GM13976 (cell line): ENCODE data around the gene H3-3A.

Experiments used
- DNase-seq: peaks from one replicate; pipeline ENCODE4 v3.0.0; 2012; ENCODE audit warnings: low spot score
- in situ Hi-C: fragments of 300-500 bp; cut with MboI; formaldehyde crosslinking; loops from one replicate; pipeline ENCODE4 v1.12.0; 2022; ENCODE audit warnings: low sequenced_read_pairs, mixed read lengths, inconsistent platforms; ENCODE audit not compliant: unreplicated experiment
- TF ChIP-seq, protein P1 (sequence below): IDR thresholded peaks from 2 replicates; pipeline ENCODE4 v1.5.1; 2012; ENCODE audit warnings: borderline replicate concordance, mild to moderate bottlenecking; ENCODE audit not compliant: insufficient read depth; ENCODE audit errors: extremely low read depth, missing control alignments, control extremely low read depth

Gene H3-3A

DNA sequence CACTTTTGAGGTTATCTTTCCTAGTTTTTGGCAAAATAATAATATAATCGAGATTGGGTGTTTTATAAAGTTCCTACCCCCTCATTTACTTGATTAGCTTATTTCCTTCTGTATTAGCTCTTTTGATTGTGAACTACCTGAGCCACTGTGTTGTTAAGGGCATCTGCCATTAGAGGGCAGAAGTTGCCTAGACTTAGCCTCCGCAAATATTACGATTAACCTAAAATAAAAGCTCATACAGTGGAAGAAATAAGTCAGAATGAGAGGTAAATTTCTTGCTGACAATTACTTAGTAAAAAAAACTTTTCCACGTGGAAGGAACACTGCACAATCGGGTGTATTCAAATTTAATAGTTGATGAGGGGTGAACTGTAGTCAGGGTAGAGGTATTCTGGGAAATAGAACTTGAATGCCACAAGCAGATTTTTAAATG lies 2.3 kb downstream of the H3-3A start:
- peak; percentile 51 for DNase-seq
- in situ Hi-C loops = loop anchor here (5.0 kb wide), 1 partner anchor 57 kb away; no protein-coding TSS in a partner anchor
- TF ChIP-seq, protein P1, sequence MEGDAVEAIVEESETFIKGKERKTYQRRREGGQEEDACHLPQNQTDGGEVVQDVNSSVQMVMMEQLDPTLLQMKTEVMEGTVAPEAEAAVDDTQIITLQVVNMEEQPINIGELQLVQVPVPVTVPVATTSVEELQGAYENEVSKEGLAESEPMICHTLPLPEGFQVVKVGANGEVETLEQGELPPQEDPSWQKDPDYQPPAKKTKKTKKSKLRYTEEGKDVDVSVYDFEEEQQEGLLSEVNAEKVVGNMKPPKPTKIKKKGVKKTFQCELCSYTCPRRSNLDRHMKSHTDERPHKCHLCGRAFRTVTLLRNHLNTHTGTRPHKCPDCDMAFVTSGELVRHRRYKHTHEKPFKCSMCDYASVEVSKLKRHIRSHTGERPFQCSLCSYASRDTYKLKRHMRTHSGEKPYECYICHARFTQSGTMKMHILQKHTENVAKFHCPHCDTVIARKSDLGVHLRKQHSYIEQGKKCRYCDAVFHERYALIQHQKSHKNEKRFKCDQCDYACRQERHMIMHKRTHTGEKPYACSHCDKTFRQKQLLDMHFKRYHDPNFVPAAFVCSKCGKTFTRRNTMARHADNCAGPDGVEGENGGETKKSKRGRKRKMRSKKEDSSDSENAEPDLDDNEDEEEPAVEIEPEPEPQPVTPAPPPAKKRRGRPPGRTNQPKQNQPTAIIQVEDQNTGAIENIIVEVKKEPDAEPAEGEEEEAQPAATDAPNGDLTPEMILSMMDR = peak; percentile 68

DNA sequence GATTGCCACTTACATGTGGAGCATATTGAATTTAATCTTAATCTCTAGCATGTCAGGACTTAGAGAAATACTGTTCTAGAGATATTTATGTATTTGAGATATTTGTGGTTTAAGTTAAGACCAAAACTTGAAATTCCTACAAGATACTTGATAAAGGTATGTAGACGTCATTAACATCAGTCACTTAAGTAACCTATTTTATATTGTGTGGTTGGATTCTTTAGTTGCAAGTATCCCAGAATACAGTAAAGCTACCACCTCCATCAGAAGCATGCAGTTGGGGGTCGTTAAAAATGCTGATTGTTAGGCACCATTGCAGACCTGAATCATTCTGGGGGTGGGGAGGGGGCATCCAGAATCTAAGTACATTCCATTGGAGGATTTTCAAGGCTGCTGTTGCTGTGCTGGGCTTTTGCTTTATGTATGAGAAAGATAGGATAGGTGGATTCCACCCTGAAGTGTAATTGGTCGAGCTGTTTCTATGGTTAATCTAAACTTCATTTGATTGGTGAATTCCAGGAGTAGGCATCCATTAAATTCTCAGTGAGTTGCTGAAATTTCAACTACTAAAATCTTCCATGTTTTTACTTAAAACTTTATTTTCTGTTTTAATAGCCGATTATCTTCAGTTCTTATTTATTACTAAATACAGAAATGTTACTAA lies 4.0 kb downstream of the H3-3A start:
- DNase-seq = no peak
- TF ChIP-seq, protein P1 = no peak
- in situ Hi-C loops = loop anchor here (5.0 kb wide), 1 partner anchor 56 kb away; no protein-coding TSS in a partner anchor

DNA sequence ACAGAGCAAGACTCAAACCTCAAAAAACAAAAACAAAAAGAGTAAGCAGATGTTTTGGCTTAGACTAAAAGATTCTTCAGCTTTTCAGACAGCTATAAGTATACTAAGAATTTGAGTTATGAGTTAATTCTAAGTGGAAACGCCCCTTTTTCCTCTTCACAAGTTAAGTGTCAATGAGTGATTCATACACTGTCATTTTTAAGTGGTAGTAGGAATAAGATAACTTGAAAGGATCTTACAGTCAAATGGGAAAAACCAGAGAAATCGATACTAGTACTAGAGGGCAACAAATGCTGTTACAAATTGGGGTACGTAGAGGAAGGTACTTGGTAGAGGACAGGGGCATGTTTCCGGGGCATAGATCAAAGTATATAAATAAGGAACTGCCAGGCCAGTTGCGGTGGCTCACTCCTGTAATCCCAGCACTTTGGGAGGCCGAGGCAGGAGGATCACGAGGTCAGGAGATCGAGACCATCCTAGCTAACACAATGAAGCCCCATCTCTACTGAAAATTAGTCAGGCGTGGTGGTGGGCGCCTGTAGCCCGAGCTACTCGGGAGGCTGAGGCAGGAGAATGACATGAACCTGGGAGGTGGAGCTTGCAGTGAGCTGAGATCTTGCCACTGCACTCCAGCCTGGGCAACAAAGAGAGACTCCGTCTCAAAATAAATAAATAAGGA lies 7.4 kb downstream of the H3-3A start:
- in situ Hi-C loops = loop anchor here (5.0 kb wide), 1 partner anchor 52 kb away; no protein-coding TSS in a partner anchor
- no peak for DNase-seq
- TF ChIP-seq, protein P1 = no peak

DNA sequence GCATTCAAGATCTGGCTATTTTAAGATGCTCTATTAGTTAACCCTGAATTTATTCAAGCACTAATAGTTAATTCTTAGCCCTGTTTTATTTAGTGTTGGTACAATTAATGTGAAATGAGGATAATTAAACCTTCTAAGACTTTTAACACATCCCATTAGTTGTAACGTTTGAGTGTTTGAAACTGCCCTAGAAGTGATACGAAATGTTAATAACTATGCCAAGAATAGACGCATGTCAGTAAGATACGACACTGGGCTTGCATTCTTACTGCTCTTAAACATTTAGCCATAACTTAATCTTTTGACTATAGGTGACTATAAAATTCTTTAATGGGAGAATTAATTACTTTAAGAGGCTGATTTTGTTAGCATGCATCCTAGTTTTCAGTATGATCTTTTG lies 9.8 kb downstream of the H3-3A start:
- DNase-seq = no peak
- in situ Hi-C loops = no loop called here
- TF ChIP-seq, protein P1 = no peak

DNA sequence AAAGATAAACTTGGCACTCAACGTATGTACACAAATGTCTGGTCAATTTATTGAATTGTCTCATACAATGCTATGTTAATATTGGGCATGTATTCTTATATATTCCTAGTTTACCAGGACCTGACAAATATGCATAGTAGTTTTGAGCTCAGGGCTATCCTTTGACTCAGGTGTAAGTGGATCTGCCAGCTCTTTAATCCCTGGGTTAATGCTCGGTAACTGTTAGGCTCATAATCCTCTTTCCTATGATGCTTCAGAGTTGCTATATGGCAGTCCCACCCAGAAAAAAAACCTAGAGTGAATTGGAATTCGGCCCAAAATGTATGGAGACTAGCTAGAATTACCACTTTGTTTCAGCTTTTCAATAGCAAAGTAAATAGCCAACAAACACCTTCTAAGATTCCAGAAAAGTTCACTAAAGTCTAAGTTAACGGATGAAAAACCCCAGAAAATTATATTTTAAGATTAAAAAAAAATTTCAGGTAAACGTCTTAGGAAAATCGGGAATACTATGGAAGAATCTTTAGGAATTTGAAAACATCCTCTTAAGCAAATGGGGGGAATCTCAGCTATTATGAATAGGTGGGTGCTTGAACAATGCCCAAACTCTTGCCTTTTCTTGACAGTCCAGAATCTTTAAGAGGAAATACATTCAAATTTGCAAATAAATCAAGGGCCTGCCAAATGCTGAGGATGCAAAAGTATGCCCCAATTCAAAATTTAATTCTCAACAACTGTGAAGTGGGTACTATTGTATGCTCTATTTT lies 10.9 kb downstream of the H3-3A start:
- in situ Hi-C loops = no loop called here
- TF ChIP-seq, protein P1 = no peak
- no peak for DNase-seq

DNA sequence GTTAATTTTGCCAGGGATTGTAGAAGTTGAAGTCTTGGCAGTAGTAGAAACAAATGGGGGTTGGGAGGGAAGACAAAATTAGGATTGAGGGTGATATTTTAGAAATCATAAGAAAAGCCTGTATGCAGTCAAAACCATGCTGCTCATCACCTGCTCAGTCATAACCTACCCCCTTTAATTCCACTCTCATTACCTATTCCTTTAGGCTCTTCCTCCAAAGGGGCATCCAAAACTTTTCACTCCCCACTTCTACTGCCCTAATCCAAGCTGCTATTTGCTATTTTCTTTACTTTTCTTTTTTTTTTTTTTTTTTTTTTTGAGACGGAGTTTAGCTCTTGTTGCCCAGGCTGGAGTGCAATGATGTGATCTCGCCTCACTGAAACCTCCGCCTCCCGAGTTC lies 11.5 kb downstream of the H3-3A start:
- no peak for DNase-seq
- in situ Hi-C loops = no loop called here

More for the DNA sequence above, 11.5 kb downstream of the H3-3A start:
- TF ChIP-seq, protein P1 = no peak
